Measurements from ENCODE around the gene ZNF451. TPM values are rescaled to one million over a fixed set of nuclear protein-coding genes. Genes with fewer than 3 reads are reported as not detected.
"Not testable (repeated sequence)": the region's sequence is repeated elsewhere in the genome, so short reads cannot be mapped to it uniquely, and the experiment has no call there.

The ZNF451 gene, protein sequence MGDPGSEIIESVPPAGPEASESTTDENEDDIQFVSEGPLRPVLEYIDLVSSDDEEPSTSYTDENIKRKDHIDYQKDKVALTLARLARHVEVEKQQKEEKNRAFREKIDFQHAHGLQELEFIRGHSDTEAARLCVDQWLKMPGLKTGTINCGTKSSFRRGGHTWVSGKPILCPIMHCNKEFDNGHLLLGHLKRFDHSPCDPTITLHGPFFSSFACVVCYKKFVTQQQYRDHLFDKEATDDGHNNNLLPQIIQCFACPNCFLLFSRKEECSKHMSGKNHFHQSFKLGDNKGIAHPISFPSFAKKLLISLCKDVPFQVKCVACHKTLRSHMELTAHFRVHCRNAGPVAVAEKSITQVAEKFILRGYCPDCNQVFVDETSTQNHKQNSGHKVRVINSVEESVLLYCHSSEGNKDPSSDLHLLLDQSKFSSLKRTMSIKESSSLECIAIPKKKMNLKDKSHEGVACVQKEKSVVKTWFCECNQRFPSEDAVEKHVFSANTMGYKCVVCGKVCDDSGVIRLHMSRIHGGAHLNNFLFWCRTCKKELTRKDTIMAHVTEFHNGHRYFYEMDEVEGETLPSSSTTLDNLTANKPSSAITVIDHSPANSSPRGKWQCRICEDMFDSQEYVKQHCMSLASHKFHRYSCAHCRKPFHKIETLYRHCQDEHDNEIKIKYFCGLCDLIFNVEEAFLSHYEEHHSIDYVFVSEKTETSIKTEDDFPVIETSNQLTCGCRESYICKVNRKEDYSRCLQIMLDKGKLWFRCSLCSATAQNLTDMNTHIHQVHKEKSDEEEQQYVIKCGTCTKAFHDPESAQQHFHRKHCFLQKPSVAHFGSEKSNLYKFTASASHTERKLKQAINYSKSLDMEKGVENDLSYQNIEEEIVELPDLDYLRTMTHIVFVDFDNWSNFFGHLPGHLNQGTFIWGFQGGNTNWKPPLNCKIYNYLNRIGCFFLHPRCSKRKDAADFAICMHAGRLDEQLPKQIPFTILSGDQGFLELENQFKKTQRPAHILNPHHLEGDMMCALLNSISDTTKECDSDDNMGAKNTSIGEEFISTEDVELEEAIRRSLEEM
- polyA plus RNA-seq (2011; rRNA removed) (12.4 and 25.0 TPM in 2 replicates), polyA minus RNA-seq (2011; rRNA and poly(A)+ RNA removed) (34.2 and 35.2 TPM in 2 replicates)

GRCh38 chr6:57089687-57090457 lies at the start of gene ZNF451:
TSS of gene ZNF451 (plus strand) at chr6:57090188. CDS start at chr6:57090254, 66 bp downstream.
- no peaks in the 10 kb centered on the region for H3K27me3 ChIP-seq (ENCODE audit: control insufficient read depth, insufficient read depth, low read length)
- H3K4me3 ChIP-seq (ENCODE audit: low read depth, low read length): peak within 1 kb of the TSS; percentile 62
- CTCF ChIA-PET: interaction anchor here (0.9 kb wide), 1 partner anchor 11 kb away, joined by 3 read pairs; no protein-coding TSS in a partner anchor
- TF ChIP-seq, protein P1, sequence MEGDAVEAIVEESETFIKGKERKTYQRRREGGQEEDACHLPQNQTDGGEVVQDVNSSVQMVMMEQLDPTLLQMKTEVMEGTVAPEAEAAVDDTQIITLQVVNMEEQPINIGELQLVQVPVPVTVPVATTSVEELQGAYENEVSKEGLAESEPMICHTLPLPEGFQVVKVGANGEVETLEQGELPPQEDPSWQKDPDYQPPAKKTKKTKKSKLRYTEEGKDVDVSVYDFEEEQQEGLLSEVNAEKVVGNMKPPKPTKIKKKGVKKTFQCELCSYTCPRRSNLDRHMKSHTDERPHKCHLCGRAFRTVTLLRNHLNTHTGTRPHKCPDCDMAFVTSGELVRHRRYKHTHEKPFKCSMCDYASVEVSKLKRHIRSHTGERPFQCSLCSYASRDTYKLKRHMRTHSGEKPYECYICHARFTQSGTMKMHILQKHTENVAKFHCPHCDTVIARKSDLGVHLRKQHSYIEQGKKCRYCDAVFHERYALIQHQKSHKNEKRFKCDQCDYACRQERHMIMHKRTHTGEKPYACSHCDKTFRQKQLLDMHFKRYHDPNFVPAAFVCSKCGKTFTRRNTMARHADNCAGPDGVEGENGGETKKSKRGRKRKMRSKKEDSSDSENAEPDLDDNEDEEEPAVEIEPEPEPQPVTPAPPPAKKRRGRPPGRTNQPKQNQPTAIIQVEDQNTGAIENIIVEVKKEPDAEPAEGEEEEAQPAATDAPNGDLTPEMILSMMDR (IDR thresholded peaks at IDR 0.05; ENCODE audit: insufficient read depth, low read depth, low read length): no peak
- no peaks in the 10 kb centered on the region for H3K36me3 ChIP-seq (ENCODE audit: control insufficient read depth, insufficient read depth, low read length)
- DNase-seq (ENCODE audit: low read depth): peak; percentile 81
- POLR2A ChIA-PET: no interaction called here

DNA sequence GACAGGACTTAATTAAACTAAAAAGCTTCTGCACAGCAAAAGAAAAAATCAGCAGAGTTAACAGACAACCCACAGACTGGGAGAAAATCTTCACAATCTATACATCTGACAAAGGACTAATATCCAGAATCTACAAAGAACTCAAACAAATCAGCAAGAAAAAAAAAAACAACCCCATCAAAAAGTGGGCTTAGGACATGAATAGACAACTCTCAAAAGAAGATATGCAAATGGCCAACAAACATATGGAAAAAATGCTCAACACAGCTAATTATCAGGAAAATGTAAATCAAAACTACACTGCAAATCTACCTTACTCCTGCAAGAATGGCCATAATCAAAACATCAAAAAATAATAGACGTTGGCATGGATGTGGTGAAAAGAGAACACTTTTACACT lies 45.9 kb upstream of the ZNF451 start:
- CTCF ChIA-PET; H3K36me3 ChIP-seq (ENCODE audit: control insufficient read depth, insufficient read depth, low read length); H3K27me3 ChIP-seq (ENCODE audit: control insufficient read depth, insufficient read depth, low read length); H3K4me3 ChIP-seq (ENCODE audit: low read depth, low read length); POLR2A ChIA-PET; DNase-seq (ENCODE audit: low read depth): not testable (repeated sequence)

GRCh38 chr6:57044568-57044967 lies 45.4 kb upstream of the ZNF451 start:
- POLR2A ChIA-PET: no interaction called here
- H3K27me3 ChIP-seq (ENCODE audit: control insufficient read depth, insufficient read depth, low read length): no peaks in the 10 kb centered on the region; the same call in 1 of the 2 replicates
- H3K4me3 ChIP-seq (ENCODE audit: low read depth, low read length): no peak overlapping the region
- no peaks in the 10 kb centered on the region for H3K36me3 ChIP-seq (ENCODE audit: control insufficient read depth, insufficient read depth, low read length)
- CTCF ChIA-PET: interaction anchor here (1.1 kb wide), 1 partner anchor 272 kb away, joined by 3 read pairs; no protein-coding TSS in a partner anchor
- no peak for DNase-seq (ENCODE audit: low read depth)
- TF ChIP-seq, protein P1 (IDR thresholded peaks at IDR 0.05; ENCODE audit: insufficient read depth, low read depth, low read length): no peak

DNA sequence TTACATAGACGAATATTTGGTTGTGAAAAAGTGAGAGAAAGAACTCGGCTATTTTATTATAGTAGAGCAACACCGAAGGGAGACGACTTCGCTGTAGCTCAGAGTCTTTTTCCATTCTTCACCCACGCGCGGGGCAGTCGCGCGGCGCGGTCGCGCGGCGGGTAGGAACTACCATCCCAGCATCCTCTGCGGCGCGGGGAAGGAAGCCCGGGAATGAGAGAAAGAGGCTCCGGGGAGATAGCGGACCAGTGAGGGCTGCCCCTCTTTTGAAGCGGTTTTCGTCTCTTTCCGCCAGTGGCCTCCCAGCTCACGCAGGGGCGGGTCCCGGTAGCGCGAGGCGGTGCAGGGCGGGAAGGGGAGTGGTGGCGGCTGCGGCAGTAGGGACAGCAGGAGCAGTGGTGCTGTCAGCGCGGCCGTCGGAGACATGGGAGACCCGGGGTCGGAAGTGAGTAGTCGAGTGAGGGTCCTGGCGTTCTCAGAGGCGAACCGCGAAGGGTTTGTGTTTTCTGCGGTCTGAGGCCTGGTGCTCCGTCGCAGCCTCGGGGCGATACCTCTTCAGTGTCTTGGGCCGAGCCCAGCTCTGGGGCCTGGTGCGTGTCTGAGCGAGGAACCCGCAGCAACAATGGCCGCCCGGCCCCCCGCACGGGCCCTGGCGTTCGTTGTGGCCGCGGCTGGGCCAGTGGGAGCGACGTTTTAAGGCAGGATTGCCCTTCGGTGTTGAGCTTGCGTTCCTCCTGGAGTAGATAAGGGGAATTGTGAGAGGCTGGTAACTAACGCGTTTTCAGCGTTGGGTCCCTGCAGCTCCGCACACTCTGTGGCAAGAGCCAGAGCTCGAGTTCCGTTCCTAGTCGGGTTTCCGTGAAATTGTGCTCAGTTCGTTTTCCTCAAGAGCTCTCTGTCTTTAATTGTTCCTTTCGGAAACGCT lies 43.4 kb upstream of the ZNF451 start, which contains the start of gene KIAA1586:
TSS of gene KIAA1586 (plus strand) at position 362 of the 925 bp plus-strand sequence. CDS start at position 425, 63 bp downstream.
- ChIA-PET POLR2A (interaction anchor here (0.6 kb wide), 1 partner anchor 46 kb away, joined by 3 read pairs; no protein-coding TSS in a partner anchor), CTCF (interaction anchor here (0.7 to 1.5 kb wide), 3 partner anchors 23 to 91 kb away, joined by 4 read pairs; partner anchors contain the start of gene BEND6)
- H3K36me3 ChIP-seq (ENCODE audit: control insufficient read depth, insufficient read depth, low read length); H3K27me3 ChIP-seq (ENCODE audit: control insufficient read depth, insufficient read depth, low read length): not testable (repeated sequence)
- H3K4me3 ChIP-seq (ENCODE audit: low read depth, low read length): peak within 1 kb of the TSS; percentile 49
- peak; percentile 58 for DNase-seq (ENCODE audit: low read depth)

DNA sequence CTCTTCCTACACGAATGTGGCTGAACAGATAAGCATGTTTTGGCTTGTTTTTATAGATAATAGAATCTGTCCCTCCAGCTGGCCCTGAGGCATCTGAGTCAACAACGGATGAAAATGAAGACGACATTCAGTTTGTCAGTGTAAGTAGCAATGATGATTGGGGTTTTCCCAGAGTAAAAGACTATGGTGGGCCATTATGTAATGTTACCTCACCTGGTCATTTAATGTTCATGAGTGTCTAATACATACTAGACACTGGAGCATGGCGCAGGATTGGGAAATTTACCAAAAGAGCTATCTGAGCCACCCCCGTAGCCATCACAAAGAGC lies 42.8 kb upstream of the ZNF451 start:
- H3K27me3 ChIP-seq (ENCODE audit: control insufficient read depth, insufficient read depth, low read length); POLR2A ChIA-PET; CTCF ChIA-PET; H3K36me3 ChIP-seq (ENCODE audit: control insufficient read depth, insufficient read depth, low read length); H3K4me3 ChIP-seq (ENCODE audit: low read depth, low read length); DNase-seq (ENCODE audit: low read depth): not testable (repeated sequence)

- peak overlapping the region; percentile 28 for H3K4me3 ChIP-seq (ENCODE audit: low read depth, low read length)
- DNase-seq (ENCODE audit: low read depth); CTCF ChIA-PET; H3K36me3 ChIP-seq (ENCODE audit: control insufficient read depth, insufficient read depth, low read length); POLR2A ChIA-PET; H3K27me3 ChIP-seq (ENCODE audit: control insufficient read depth, insufficient read depth, low read length): not testable (repeated sequence)
Measured at GRCh38 chr6:57047859-57048258, 42.1 kb upstream of the ZNF451 start.

Data from BJ (cell line).